Vagina (tissue), 2 donors: ENCODE results near the gene PRKAR1B.

Source experiments
- POLR2A ChIP-seq, 2 donors: fragments of 450-650 bp; IDR thresholded peaks; one replicate each; pipeline ENCODE4 v1.6.1; 2017; ENCODE audit warnings: antibody characterized with exemption in 2 of 2, mild to moderate bottlenecking in 2 of 2, moderate library complexity in 2 of 2
- POLR2AphosphoS5 ChIP-seq, 2 donors: sonication (generic); formaldehyde crosslinking; IDR thresholded peaks; one replicate each; pipeline ENCODE4 v1.9.0; 2017; ENCODE audit warnings: antibody characterized with exemption in 2 of 2, mild to moderate bottlenecking in 2 of 2, low read depth in 1 of 2; ENCODE audit not compliant: insufficient read depth in 1 of 2
- TF ChIP-seq, protein P1 (sequence below), 3 experiments: fragments of 450-650 bp in 2 of 3; fragments of 200-600 bp in 1 of 3; sonication (generic) in 1 of 3; IDR thresholded peaks; one replicate each; pipeline ENCODE4 v1.5.1; 2017 to 2019; ENCODE audit warnings: antibody characterized with exemption in 3 of 3, mild to moderate bottlenecking in 2 of 3, moderate library complexity in 2 of 3

- TF ChIP-seq, protein P1, sequence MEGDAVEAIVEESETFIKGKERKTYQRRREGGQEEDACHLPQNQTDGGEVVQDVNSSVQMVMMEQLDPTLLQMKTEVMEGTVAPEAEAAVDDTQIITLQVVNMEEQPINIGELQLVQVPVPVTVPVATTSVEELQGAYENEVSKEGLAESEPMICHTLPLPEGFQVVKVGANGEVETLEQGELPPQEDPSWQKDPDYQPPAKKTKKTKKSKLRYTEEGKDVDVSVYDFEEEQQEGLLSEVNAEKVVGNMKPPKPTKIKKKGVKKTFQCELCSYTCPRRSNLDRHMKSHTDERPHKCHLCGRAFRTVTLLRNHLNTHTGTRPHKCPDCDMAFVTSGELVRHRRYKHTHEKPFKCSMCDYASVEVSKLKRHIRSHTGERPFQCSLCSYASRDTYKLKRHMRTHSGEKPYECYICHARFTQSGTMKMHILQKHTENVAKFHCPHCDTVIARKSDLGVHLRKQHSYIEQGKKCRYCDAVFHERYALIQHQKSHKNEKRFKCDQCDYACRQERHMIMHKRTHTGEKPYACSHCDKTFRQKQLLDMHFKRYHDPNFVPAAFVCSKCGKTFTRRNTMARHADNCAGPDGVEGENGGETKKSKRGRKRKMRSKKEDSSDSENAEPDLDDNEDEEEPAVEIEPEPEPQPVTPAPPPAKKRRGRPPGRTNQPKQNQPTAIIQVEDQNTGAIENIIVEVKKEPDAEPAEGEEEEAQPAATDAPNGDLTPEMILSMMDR (IDR thresholded peaks at IDR 0.05): no peak
- TF ChIP-seq POLR2A (IDR thresholded peaks at IDR 0.05) (no peak), POLR2AphosphoS5 (IDR thresholded peaks at IDR 0.05; ENCODE audit: insufficient read depth in 1 of 2, low read depth in 1 of 2) (no peak)
These were observed 1.5 kb upstream of the PRKAR1B start for GRCh38 chr7:728602-729001.
